GM21528 (cell line): ENCODE results near the gene EME1.

Experiments used
- ATAC-seq: cut with Tn5 transposase; IDR thresholded peaks from one replicate; pipeline ENCODE4 v1.9.1; 2021; ENCODE audit warnings: mild to moderate bottlenecking, moderate library complexity; ENCODE audit not compliant: unreplicated experiment, low FRiP score

EME1 gene

GRCh38 chr17:50347894-50348291 is 25.1 kb upstream of the EME1 start:
- ATAC-seq = no peak

GRCh38 chr17:50348522-50349242 is 24.3 kb upstream of the EME1 start:
- no peak for ATAC-seq

- ATAC-seq = no peak
Measured at GRCh38 chr17:50349243-50349600, 23.8 kb upstream of the EME1 start.

GRCh38 chr17:50350733-50351132 is 22.3 kb upstream of the EME1 start:
- ATAC-seq = no peak

- ATAC-seq = no peak
Measured at GRCh38 chr17:50352072-50352692, 20.8 kb upstream of the EME1 start.

- no peak for ATAC-seq
Measured at GRCh38 chr17:50352693-50353599, 20.1 kb upstream of the EME1 start.

- ATAC-seq = no peak
Measured at GRCh38 chr17:50353600-50354195, 19.3 kb upstream of the EME1 start.

GRCh38 chr17:50354198-50354597 is 18.8 kb upstream of the EME1 start:
- no peak for ATAC-seq

- ATAC-seq = no peak
Measured at GRCh38 chr17:50354776-50355175, 18.3 kb upstream of the EME1 start.

- no peak for ATAC-seq
Measured at GRCh38 chr17:50355336-50355700, 17.7 kb upstream of the EME1 start.

GRCh38 chr17:50355701-50356341 is 17.2 kb upstream of the EME1 start:
- ATAC-seq = no peak

- no peak for ATAC-seq
Measured at GRCh38 chr17:50356418-50356817, 16.6 kb upstream of the EME1 start.

- no peak for ATAC-seq
Measured at GRCh38 chr17:50356892-50357510, 16.0 kb upstream of the EME1 start.

GRCh38 chr17:50358177-50358576 is 14.9 kb upstream of the EME1 start:
- ATAC-seq = no peak

- ATAC-seq = no peak
Measured at GRCh38 chr17:50359005-50359699, 13.9 kb upstream of the EME1 start.

- ATAC-seq = no peak
Measured at GRCh38 chr17:50359998-50360461, 13.0 kb upstream of the EME1 start.

- no peak for ATAC-seq
Measured at GRCh38 chr17:50360486-50361115, 12.4 kb upstream of the EME1 start.

GRCh38 chr17:50361561-50362480 is 11.2 kb upstream of the EME1 start:
- no peak for ATAC-seq
